Fibroblast of peridontal ligament (primary cell): ENCODE measurements around the gene C19orf47.

Experiments
- DNase-seq: peaks from one replicate; pipeline ENCODE4 v3.0.0-alpha.2; 2010; ENCODE audit errors: extremely low read depth

The C19orf47 gene

GRCh38 chr19:40283414-40284250 is 64.6 kb downstream of the C19orf47 start:
- peak; percentile 19 for DNase-seq

DNA sequence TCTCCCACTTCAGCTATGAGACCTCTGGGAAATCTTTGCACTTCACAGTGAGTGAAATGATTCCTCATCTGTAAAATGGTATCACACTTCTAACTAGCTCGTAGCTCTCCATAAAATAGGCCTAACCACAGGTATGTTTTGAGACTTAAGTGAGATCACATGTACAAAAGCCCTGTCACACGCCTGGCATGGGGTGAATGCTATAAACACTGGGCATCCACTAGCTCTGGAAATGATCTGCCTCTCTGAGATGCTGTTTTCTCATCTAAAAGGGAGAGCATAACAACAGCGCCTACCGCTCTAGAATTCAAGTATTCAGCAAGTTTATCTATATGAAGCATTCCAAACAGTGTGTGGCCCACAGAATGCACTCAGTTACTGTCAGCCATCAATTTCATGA is 65.3 kb downstream of the C19orf47 start:
- peak; percentile 69 for DNase-seq

DNA sequence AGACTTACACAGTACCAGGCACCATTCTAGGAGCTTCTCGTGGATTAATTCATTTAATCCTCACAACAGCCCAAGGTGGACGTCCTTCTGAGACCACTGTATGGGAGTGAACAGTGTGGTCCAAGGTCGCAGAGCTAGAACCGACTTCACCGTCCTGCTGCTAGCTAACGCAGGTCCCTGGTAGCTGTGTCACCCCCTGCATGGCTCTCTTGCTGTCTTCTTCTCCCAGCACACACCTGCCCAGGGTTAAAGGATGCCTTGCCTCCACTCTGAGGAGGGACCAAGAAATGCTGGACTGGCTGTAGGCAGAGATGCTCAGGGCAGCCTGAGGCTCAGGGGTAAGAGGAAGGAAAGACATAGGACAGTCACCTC is 66.0 kb downstream of the C19orf47 start:
- no peak for DNase-seq

GRCh38 chr19:40281381-40282208 is 66.6 kb downstream of the C19orf47 start:
- no peak for DNase-seq

DNA sequence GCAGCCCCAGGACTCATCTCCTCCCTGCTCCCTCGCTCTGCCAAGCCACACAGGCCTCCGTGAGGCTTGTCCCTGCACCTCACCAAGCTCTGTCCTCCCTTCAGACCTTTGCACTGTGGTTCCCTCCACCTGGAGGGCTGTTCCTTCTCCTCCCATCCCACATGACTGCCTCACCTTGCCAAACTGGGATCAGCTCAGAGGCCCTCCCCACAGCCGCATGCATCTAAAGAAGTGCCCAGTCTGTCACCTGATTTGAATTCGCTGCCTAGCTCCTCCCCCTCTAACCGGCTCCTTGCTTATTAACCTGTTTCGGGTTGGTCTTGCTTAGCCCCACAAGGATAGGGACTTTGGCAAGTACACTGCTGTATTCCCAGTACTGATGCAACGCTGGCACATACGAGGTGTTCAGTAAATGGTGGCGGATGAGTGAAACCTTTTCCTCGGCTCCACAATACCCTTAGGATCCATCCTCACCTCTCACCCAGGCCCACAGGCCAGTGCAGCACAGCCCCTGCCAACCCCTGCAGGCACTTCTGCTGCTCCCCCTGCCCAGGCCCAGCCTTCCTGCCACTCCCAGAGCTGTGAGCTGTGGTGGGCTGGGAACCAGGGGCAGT is 67.5 kb downstream of the C19orf47 start:
- DNase-seq: no peak

- DNase-seq: no peak
These were observed 68.2 kb downstream of the C19orf47 start for GRCh38 chr19:40279761-40280607.

DNA sequence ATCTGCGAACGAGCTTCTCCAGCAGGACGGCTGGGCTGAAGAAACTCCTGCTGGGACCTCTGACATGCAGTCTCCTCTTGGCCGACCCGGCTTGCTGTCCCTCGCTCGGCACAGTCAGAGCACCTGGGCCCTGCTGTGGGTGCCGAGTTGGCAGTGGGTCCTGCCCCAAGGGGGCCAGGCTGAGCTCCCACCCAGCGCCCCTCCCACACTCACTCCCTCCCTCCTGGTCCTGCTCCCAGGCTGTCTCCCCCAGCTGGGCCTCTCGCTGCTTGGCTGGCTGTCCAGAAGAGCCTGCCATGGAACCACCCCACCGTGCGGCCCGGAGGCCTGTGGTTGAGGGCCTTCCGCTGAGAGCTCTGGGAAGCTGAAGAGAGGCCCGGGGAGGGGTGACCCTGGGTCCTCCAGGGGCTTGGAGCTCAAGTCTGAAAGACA is 69.1 kb downstream of the C19orf47 start:
- DNase-seq: peak; percentile 67

GRCh38 chr19:40278361-40279035 is 69.7 kb downstream of the C19orf47 start:
- no peak for DNase-seq

- DNase-seq: no peak
These were observed 70.7 kb downstream of the C19orf47 start for GRCh38 chr19:40277356-40278059.

DNA sequence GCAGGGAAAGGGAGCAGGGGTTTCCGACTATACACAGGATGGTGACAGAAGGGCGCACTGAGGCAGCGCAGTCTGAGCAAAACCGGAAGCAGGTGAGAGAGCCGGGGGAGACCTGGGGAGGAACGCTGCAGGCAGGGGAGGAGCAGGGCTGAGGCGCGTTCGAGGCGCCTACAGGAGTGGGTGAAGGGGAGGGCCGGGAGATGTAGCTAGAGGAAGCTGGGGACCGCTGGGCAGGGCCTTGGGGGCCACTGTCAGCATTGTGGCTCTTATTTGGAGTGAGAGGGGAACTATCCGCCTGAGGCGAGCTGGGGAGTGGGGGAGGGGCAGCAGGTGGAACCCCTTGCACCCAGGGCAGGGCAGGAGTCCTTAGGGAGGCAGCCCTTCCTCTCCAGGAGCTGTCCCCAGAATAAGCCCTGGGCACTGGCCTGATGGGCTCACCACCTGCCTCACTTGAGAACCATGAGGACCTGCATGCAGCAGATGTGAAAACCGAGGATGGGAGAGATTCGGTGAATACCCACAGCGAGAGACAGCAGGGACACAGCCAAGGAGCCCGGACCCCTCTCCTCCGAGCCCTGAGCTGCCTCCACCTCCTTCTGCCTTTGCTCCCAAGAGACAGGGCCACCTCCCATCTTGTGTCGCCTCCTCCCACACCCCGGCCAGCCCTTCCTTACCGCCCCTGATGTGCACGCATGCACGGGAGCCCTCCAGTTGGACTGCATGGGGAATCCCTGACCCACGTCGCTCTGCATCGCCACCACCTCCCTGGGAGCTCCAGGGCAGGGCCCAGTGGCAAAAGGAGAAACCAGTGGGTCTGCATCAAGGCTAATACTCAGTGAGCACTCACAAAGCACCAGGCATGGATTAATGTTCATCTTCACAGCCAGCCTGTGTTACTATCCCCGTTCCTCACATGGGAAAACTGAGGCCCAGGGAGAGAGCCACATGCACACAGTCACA is 73.3 kb downstream of the C19orf47 start:
- no peak for DNase-seq

- DNase-seq: no peak
These were observed 74.5 kb downstream of the C19orf47 start for GRCh38 chr19:40273469-40274360.

DNA sequence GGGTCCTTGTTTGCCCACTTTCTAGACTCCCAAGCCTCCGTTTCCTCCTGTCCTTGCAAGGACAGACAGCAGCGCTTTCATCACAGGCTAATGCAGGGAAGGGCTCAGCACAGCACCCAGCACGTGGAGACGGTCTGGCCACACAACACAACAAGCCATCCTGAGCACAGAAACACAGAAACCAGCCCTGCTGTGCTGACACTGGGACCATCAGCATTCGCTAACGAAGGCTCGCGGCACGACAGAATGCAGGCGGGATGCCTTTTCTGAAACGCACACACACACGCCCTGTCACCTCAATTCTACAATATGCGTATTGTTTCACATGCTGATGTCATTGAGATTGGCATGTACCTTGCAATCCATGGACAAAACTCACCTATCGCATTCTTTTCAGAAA is 75.9 kb downstream of the C19orf47 start:
- DNase-seq: no peak

DNA sequence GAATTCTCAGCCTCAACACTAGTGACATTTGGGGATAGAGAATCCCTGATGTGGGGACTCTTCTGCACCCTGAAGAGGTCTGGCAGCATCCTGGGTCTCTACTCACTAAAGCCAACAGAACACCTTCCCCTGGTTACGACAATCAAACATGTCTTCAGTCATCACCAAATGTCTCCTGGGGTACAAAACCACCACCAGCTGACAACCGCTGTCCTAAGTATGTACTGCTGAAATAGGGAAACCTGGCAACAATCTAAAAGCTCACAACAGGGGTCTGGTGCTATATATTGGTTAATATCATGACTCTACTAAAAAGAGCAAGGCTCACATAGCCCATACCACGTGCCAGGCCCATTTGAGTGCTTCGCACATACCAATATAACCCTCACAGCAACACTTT is 76.5 kb downstream of the C19orf47 start:
- no peak for DNase-seq

DNA sequence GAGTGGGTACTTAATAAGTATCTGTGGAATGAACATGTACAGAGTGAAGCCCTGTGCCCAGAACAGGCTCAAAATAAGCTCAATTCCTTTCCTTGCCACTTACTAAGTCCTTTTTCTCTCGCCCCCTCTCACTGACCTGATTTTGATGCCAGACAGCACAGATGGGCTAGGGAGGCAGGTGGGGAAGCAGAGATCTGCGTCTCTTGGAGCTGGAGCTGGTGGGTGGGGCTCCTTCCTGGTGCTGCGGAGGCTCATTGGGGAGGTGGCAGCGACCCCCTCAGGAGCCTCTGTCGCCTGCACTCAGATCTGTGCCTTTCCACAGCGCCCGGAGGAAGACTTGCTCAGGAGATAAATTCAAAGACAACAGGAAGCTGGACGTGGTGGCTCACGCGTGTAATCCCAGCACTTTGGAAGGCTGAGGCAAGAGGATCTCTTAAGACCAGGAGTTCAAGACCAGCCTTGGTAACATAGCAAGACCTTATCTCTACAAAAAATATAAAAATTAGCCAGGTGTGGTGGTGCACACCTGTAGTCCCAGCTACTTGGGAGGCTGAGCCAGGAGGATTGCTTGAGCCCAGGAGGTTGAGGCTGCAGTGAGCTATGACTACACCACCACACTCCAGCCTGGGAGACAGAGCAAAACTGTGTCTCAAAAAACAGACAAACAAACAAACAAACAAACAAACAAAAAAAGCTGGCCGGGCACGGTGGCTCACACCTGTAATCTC is 77.7 kb downstream of the C19orf47 start:
- no peak for DNase-seq
